Epithelial cell of prostate (primary cell): Measurements from ENCODE around the gene EML3.
"Not testable (repeated sequence)": the region's sequence is repeated elsewhere in the genome, so short reads cannot be mapped to it uniquely, and the experiment has no call there.

Experiments
- DNase-seq: peaks from one replicate; pipeline ENCODE4 v3.0.0-alpha.2; 2011; ENCODE audit warnings: low read depth, low spot score
- H3K27ac ChIP-seq: fragments of 450-650 bp; 2 replicates; pipeline ENCODE4 v1.5.1; 2017; ENCODE audit warnings: mild to moderate bottlenecking

EML3 gene, protein sequence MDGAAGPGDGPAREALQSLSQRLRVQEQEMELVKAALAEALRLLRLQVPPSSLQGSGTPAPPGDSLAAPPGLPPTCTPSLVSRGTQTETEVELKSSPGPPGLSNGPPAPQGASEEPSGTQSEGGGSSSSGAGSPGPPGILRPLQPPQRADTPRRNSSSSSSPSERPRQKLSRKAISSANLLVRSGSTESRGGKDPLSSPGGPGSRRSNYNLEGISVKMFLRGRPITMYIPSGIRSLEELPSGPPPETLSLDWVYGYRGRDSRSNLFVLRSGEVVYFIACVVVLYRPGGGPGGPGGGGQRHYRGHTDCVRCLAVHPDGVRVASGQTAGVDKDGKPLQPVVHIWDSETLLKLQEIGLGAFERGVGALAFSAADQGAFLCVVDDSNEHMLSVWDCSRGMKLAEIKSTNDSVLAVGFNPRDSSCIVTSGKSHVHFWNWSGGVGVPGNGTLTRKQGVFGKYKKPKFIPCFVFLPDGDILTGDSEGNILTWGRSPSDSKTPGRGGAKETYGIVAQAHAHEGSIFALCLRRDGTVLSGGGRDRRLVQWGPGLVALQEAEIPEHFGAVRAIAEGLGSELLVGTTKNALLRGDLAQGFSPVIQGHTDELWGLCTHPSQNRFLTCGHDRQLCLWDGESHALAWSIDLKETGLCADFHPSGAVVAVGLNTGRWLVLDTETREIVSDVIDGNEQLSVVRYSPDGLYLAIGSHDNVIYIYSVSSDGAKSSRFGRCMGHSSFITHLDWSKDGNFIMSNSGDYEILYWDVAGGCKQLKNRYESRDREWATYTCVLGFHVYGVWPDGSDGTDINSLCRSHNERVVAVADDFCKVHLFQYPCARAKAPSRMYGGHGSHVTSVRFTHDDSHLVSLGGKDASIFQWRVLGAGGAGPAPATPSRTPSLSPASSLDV

GRCh38 chr11:62612366-62613290 is at the start of gene EML3, which contains the start of gene ROM1:
TSS of gene EML3 (minus strand) at chr11:62612775. CDS start at chr11:62612457, 318 bp downstream.
TSS of gene ROM1 (plus strand) at chr11:62613257. CDS start at chr11:62613282, 25 bp downstream.
- no peak for DNase-seq
- H3K27ac ChIP-seq = peak within 1 kb of the TSS; percentile 67

DNA sequence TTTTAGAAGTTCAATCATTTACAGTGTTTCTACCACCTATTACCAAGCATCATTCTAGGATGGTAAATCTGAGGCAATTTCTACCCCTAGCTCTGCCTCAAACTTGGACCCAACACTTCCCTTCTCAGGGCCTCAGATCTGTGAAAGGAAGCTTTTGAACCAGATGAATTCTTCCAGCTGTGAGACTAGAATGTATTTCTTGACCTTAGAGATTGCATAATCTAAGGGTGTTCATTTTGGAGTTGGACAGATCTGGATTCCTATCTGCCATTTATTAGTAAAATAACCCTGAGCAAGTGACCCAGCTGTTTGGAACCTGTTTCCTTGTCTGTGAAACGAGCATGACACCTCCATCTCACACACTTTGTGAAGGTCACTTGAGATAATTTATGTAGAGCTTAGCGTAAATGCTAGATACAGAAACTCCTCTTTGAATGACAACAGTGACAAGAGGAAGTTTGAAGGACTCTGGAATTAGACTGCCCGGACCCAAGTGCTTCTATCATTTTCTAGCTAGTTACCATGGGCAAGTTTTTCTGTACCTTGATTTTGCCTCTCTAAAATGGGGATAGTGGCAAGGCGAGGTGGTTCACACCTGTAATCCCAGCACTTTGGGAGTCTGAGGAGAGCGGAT is 44.3 kb upstream of the EML3 start:
- H3K27ac ChIP-seq = no peak overlapping the region
- DNase-seq = no peak

DNA sequence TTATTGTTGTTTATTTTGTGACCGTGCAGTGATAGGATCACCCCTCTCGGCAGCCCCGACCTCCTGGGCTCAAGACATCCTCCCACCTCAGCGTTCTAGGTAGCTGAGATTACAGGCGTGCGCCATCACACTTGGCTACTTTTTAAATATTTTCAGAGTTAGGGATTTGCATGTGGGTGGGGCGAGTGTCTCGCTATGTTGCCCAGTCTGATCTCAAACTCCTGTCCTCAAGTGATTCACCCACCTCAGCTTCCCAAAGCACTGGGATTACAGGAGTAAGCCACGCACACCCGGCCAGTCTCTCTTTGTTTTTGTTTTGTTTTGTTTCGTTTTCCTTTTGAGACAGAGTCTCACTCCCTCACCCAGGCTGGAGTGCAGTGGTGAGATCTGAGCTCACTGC is 41.7 kb upstream of the EML3 start:
- H3K27ac ChIP-seq = no peak overlapping the region
- no peak for DNase-seq

DNA sequence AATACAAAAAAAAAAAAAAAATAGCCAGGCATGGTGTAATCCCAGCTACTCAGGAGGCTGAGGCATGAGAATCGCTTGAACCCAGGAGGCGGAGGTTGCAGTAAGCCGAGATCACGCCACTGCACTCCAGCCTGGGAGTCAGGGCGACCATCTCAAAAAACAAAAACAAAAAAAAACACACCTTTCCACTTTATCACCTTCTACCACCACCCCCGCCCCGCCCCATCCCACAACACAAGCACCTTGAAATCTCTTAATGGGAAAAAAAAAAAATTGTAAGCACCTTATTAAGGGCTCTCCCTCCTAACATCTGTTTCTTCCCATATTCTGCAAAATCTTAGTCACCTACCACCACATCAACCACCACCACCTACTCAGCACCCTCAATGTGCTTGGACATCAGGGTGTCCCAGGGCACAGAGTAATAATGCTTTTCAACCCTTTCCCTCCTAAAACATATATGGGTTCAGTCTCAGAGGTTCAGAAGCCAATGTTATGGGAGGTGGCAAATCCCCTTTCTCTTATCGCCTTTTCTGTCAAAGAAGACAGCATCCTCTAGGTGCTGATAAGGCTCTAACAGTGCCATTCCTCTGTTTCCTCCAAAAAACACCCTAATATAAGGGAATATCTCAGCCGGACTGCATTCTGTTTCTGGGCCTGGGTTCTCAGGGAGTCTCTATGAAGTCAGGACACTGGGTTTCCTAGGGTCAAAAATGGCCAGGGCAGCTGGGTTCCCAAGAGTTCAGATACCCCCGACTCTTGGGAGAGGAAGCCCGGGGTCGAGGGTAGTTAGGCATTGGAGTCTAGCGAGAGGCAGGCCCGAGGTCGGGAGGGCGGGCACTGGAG is 39.8 kb upstream of the EML3 start:
- no peak for DNase-seq
- H3K27ac ChIP-seq = peak overlapping the region; percentile 72

GRCh38 chr11:62650283-62650682 is 37.7 kb upstream of the EML3 start:
- not testable (repeated sequence) for DNase-seq, H3K27ac ChIP-seq

DNA sequence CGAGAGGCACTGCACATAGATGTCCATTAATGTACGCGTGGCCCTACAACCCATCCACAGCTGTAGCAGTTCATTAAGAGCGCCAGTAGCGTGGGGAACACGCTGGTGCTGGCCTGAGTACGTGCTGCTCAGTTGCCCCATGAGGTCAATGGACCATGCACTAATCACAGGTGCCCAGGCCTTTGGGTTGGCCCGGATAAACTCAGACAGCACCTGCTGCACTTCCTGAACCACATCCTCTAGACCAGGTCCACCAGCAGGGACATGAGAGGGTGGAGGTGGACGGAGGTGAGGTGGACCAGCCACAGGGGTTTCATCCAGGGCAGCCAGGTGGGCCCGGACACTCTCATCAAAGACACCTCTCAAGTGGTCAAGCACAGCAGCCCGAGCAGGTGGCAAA is 36.9 kb upstream of the EML3 start:
- no peak overlapping the region for H3K27ac ChIP-seq
- no peak for DNase-seq

DNA sequence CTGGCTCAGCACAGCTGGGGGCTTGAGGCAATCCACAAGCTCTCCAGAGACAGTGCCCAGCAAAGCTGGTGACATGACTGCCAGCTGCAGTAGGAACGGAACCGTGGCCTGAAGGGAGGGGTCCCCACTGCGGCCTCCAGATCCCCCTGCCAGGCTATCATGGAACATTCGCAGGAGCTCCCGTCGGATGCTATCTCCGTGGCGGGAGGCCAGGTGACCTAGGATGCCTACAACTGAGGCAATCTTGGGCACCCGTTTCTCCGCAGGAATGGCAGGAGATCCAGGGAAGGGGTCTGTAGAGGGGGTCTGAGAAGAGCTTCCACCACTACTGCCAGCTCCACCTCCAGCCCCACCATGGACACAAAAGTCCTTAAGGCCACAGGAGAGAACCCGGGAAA is 36.4 kb upstream of the EML3 start:
- no peak for DNase-seq
- H3K27ac ChIP-seq = no peak overlapping the region

- no peak overlapping the region for H3K27ac ChIP-seq
Observed at GRCh38 chr11:62648185-62648966, 35.8 kb upstream of the EML3 start.

GRCh38 chr11:62647609-62648005 is 35.0 kb upstream of the EML3 start:
- no peak for DNase-seq
- no peak overlapping the region for H3K27ac ChIP-seq

More at GRCh38 chr11:62648185-62648966, 35.8 kb upstream of the EML3 start:
- DNase-seq = no peak

GRCh38 chr11:62646825-62647608 is 34.4 kb upstream of the EML3 start:
- no peak for DNase-seq
- H3K27ac ChIP-seq = no peak overlapping the region

DNA sequence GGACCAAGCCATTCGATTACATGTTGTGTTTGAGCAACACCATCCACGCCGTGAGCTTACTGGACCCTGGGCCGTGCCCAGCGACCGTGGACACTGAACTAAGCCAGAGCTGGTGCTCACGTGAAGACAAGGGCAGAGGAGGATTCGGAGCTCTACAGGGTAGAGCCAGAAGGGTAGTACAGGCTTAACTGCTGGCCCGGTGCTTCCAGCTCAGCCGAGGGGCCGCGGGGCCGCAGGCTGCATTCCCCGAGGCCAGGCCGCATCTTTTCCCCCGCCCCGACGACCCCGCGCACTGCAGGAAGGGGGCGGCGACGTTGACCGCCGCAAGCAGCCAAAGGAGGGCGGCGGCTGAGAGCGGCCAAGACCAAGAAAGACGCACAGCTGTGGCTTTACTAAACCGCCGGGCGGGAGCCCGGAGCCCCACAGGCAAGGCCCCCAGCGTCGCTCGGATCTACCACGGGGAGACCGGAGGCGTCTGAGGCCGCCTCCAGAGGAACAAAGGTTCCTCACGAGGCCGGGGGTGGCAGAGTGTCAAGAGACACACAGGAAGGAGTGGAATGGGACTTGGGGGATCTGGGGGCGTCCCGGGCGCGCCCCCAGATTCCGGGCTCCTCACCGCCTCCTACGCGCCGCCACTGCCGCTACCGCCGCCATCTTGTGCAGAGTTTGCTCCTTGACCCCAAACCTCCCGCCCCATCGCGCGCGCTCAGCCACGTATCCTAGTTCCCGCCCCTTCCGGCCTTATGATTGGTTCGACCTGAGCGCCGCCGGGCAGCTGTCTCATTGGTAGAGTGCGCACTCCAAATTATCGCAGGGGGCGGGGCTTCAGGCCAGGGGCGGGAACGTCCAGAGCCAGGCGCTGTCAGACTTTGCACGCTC is 33.6 kb upstream of the EML3 start, which contains the start of gene GANAB:
Gene GANAB (minus strand): TSS at position 668 of the 879 bp plus-strand sequence. CDS start 14 bp downstream, at position 654.
- H3K27ac ChIP-seq = peak within 1 kb of the TSS; percentile 59
- DNase-seq = peak; percentile 80

DNA sequence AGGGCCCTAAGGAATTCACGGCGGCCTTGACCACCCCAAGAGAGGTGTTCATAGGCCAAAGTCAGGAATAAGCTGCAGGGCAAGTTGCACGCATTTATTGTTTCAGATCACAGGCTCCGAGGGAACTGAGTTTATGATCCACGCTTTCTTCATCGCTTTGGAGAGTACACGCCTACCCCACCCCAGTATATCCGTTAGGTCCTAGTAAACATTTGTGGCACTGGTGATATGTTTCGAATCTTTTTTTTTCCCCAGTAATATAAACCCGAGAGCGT is 33.0 kb upstream of the EML3 start:
- DNase-seq = no peak

DNA sequence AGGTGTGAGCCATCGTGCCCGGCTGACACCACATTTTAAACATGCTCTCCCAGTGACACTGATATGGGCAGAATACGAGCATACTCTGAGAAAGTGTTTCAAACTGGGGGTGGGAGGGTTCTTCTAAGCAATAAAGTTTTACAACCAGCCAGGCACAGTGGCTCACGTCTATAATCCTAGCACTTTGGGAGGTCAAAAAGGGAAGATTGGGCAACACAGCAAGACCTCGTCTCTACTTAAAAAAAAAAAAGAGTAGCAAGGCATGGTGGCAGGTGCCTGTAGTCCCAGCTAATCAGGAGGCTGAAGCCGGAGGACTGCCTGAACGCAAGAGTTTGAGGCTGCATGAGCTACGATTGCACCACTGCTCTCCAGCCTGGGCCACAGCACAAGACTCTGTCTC is 31.6 kb upstream of the EML3 start:
- H3K27ac ChIP-seq = no peak overlapping the region
- no peak for DNase-seq

More for the DNA sequence above, 33.0 kb upstream of the EML3 start:
- peak overlapping the region; percentile 59 for H3K27ac ChIP-seq

GRCh38 chr11:62632492-62632891 is 19.9 kb upstream of the EML3 start:
- H3K27ac ChIP-seq = no peak overlapping the region
- no peak for DNase-seq

DNA sequence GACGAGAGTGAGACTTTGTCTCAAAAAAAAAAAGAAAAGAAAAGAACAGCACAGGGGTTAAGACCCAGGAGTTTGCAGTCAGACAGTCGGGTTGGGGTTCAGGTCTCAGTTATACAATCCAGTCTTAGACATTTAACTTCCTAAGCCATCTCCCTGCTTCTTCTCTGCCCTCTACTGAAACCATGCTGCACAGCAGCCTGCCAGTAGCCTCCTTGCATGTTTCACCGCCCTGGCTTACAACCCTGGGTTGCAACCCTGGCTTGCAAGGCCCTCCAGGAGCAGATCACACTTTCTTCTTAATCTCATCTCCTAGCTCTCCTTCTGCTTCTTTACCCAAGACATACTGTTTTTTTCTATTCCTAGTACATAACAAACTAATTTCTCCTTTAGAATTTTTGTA is 15.1 kb upstream of the EML3 start:
- no peak for DNase-seq

DNA sequence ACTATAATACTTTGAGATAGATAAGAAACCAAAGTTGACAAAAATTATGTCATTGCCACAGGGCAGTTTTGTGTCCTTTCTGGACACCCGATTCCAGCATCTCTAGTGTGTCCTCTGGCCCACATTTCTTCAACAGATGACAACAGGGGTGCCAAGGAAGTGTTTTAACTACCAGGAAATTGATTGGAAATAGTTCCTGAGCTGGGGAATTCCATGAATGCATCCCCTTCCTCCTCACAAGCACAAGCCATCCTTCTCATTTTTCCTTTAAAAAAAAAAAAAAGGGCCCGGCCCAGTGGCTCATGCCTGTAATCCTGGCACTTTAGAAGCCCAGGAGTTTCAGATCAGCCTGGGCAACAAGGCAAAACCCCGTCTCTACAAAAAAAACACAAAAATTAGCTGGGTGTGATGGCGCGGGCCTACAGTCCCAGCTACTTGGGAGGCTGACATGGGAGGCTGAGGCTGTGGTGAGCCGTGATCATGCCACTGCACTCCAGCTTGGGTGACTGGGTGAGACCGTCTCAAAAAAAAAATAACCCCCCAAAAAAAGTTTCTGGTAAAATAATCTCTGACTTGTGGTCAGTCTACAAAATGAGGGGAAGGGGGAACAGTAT is 10.0 kb upstream of the EML3 start:
- DNase-seq = no peak
- H3K27ac ChIP-seq = peak overlapping the region; percentile 88

More for the DNA sequence above, 15.1 kb upstream of the EML3 start:
- no peak overlapping the region for H3K27ac ChIP-seq
